HG03159 (cell line): ENCODE results near the gene GRAMD1C.
"Not testable (repeated sequence)": the region's sequence is repeated elsewhere in the genome, so short reads cannot be mapped to it uniquely, and the experiment has no call there.

Experiments
- ATAC-seq: cut with Tn5 transposase; IDR thresholded peaks from one replicate; pipeline ENCODE4 v1.9.1; 2021; ENCODE audit warnings: mild to moderate bottlenecking, moderate library complexity; ENCODE audit not compliant: unreplicated experiment

The GRAMD1C gene

DNA sequence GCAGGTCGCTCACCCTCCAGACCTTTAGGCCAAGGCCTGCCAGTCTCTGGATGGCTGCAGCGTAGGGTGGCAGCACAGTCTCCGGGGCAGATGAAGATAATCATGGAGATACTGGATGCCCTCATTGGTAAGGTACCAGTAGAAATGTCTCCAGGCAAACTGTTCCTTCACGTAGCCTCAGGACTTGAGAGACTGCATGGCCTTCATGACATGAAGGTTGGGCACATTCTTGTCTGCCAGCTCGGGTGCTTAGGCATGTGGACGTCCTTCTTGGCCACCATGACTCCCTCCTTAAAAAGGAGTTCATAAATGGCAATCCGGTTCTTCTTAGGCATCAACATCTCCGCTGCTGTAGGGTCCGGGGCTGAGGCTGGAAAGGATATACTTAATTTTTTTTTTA, 11.8 kb downstream of the GRAMD1C start:
- ATAC-seq, result not testable (repeated sequence)

DNA sequence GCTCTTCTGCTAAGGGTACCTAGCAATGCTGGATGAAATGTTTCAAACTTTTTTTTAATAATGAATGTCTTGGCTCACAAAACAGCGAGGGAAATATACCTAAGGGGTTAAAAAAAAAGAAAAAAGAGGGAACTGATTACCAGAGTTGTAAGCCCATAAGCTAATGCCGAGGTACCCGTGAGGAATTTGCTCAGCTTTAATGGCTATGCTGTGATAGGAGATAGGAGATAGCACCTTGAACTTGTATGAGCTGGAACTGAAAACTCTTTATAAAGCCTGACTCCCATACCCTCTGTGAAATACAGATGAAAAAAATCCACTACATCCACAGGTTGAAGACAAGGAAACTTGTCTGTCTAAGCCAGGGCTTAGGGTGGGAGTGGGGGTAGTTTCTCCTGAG, 13.9 kb downstream of the GRAMD1C start:
- ATAC-seq, result no peak

DNA sequence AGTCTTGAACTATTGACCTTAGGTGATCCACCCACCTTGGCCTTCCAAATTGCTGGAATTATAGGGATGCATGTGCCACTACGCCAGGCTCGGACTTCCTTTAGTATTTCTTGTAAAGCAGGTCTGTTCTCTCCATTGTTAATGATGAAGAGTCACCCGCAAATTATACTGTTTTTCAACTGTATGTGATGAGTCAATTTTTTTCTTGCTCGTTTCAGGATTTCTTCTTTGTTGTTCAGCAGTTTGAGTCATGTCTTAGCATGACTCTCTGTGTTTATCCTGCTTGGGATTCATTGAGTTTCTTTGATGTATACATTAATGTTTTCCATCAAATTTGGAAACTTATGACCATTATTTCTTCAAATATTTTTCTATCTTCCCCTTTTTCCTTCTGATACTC, 28.9 kb downstream of the GRAMD1C start:
- no peak for ATAC-seq

DNA sequence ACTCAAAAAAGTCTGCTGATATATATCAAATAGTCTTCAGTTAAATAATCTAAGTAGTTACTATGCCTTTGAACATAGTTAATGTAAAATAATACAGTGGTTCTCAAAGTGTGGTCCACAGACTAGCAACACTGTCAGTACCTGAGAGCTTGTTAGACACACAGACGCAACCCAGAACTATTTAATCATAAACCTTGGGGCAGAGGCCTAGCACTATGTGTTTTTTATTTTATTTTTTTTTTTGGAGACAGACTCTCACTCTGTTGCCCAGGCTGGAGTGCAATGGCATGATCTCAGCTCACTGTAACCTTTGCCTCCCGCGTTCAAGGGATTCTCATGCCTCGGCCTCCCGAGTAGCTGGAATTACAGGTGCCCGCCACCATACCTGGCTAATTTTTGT, 34.7 kb downstream of the GRAMD1C start:
- no peak for ATAC-seq

DNA sequence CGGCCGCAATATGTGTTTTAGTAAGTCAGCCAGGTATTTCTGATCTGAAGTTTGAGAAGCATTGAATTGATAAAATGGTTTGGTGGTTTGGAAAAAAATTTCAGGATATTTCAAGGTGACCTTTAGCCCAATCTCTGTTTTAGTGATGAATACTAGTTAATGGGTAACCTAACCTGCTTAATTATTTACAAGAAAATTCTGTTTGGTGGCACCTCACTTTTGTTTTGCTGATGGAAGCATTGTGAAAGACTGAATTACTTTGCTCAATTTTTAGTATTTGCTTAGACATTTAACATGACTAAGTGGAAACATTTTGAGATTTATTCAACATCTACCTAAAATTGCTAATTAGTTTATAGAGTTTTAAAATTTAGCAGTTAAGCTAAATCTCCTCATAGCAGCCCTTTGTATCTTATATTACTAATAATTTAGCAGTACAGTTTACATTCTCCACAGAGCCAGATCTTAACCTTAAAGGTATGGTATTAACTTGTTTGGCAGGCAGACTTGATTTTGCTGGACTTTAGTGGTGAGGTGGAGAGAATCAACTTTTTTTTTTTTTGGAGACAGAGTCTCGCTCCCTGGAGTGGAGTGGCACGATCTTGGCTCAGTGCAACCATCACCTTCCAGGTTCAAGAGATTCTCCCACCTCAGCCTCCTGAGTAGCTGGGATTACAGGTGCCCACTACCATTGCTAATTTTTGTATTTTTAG, 35.4 kb downstream of the GRAMD1C start:
- ATAC-seq, result no peak

DNA sequence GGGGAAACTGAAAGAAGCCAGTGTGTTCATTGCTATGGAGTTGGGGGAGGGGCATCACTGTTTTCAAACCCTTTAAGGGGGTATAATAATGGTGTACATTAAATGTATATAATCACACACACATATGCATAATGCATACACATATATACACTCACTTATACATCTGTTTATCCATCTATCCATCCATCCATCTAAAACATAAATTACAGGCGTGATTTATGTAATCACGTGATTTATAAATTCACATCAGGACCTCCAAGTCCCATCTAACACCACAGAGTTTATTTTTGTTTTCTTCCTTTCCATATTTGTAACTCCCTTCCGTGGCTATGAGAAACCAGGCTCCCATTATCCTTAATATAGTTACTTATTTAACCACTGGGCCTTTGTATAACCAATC, 39.8 kb downstream of the GRAMD1C start:
- ATAC-seq, result no peak

DNA sequence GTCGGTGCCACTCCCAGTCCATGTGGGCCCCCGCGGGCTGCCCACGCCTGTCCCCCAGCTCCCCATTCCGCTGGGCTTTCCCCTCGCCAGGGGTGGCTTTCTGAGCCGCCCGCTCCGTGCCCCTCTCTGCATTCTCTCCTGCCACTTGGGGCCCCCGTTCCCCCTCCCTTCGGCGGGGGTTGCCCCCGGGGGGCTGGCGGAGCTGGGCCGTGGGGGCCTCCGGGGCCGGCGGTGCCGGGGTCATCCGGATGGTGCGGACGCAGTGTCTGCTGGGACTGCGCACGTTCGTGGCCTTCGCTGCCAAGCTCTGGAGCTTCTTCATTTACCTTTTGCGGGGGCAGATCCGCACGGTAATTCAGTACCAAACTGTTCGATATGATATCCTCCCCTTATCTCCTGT, 46.5 kb downstream of the GRAMD1C start:
- no peak for ATAC-seq

DNA sequence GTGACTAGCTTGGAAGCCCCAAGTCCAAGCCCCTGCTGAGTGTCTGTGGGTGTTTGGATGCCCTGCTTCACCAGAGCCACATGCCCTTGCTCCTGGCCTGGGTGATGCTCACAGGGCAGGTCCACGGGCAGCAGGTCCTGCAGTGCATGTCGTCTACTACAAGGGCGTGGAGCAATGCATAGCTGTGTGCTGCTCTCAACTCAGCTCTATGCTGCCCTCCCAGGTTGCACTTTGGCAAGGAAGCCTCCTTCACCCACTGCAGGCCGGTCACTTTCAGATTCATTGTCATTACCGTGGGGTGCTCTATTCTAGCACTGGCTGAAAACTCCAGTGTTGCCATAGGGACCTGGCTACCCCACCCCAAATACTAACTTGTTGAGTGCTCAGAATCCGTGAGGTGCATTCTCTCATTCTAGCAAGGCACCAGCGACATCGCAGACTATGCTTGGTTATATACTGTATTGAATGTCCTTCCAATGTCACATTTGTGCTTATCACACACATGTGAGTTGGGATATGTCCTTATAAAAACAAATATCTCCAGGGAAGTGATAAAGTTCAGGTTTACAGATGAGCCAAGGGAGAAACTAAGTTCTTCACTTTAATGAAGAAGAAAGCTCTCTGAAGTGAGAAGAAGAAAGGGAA, 51.8 kb downstream of the GRAMD1C start:
- no peak for ATAC-seq

DNA sequence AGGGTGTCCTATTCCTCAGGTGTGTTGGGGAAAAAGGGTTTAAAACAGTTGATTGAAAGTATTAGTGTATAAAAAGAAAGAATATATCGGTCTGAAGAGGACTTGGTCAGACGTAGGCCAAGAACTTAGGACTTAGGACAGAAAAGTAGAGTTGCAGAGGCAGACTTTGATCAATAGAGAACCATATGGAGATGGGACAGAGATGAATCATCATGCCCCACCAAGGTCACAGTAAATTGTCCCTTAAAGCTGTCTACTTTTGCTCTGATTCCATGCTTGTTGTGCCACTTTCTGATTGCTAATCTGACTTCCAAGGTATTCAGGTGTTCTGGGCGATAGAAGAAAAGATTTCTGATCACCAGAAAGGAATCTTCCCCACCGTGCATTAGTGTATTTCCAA, 56.3 kb downstream of the GRAMD1C start:
- ATAC-seq, result no peak

DNA sequence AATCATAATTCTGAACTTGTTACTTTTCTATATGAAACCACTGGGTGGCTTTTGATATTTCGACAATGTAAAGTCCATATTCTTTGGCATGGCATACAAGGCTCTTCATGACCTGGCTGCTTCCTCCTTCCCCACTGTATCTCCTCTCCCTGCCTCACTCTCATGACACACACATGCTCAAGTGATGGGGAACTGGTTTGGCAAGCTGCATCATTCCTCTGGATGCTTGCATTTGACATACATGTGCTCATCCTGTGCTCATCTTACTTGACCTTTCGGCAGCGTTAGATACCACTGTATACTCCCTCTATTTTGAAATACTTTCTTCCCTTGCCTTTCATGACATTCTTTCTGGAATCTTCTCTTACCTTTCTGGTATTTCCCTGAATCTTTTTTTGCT, 57.4 kb downstream of the GRAMD1C start:
- ATAC-seq, result no peak

DNA sequence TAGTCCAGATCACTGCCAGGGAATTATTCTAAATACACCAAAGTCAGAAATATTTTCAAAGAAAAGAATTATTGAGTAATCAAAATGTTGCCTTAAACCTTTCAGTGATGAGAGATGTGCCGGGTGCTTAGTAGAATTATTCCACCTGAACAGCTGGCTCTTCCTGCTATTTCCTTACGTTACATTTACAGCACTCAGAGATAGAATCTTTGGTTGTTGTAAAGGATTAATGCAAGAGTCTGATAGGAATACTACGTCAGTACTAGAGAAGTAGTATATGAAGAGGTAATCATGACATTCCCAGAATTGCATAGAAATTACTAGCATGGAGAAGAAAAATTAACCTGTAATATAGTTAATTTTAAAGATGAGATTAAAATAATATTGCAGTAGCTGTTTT, 58.3 kb downstream of the GRAMD1C start:
- ATAC-seq, result no peak

DNA sequence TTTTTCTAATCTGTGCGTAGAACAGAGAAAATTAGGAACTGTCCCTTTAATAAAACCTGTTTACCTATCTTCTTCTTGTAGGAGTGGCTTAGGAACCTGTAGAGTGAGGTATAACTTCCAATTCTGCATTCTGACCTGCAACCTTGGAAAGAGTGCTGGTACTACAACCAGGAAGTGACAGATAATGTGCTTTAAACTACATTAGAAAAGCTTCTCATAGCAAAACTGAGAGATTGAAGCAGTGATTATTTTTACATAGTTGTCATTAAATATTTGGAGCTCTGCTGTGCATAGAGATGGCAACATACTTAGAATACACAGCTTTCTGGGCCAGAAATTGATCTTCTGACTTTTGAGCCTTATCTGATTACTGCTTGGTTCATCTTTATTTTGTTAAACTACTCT, 58.8 kb downstream of the GRAMD1C start:
- ATAC-seq, result no peak

DNA sequence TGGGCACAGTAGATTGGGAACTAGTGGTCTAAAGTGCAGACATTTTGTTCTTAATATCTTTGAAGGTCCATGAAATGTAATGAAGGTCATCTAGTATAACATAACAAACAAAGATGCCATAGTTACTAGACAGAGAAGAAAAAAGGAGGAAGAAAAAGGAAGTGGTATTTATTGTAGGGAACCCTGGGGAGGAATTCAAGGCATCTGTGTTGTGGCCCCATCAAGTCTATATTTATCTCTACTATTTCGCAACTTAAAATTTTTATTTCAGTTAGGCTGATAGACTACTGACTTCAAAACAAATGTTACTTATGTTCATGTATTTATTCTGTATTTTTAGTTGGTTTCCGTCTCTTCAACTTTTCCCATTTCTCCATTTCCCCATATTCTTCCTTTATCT, 60.3 kb downstream of the GRAMD1C start:
- ATAC-seq, result no peak

DNA sequence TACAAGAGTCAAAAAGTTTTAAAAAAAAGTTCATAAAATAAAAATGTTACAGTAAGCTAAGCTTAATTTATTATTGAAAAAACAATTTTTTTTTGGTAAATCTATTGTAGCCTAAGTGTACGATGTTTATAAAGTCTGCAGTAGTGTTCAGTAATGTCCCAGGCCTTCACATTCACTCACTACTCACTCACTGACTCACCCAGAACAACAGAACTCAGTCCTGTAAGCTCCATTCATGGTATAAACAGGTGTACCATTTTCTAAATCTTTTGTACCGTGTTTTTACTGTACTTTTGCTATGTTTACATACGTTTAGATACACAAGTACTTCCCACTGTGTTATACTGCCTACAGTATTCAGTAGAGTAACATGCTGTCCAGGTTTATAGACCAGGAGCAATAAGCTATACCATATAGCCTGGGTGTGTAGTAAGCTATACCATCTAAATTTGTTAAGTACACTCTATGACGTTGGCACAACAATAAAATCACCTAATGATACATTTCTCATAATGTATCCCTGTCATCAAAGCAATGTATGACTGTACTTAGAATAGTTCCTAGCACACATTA, 68.1 kb downstream of the GRAMD1C start:
- ATAC-seq, result no peak

DNA sequence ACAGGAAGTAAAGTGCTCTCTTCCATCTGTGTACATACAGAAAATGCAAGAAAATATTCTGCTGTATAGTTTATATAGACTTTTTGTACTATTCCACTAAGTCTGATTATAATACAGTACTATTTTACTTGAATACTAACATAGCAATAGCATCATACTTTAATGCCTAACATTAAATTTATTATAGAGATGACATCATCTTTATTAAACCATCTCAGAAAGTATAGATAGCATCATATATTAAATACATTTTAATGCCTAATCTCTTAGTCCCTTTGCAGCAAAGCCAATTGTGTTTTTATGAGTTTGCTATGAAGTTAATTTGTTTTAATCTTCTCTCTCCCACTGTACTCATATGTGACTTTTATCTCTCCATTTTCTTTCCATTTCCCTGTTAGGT, 69.5 kb downstream of the GRAMD1C start:
- ATAC-seq, result no peak

DNA sequence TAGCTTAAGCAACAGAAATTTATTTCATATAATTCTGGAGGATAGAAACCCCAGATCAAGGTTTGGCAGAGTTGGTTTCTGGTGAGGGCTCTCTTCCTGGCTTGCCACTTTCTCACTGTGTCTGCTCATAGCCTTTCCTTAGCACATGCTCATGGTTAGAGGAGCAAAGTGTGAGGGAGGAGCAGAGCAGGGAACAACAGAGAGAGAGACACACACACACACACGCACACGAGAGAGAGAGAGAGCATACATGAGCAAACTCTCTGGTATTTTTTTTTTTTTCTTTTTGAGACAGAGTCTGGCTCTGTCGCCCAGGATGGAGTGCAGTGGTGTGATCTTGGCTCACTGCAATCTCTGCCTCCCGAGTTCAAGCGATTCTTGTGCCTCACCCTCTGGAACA, 72.4 kb downstream of the GRAMD1C start:
- ATAC-seq, result no peak

DNA sequence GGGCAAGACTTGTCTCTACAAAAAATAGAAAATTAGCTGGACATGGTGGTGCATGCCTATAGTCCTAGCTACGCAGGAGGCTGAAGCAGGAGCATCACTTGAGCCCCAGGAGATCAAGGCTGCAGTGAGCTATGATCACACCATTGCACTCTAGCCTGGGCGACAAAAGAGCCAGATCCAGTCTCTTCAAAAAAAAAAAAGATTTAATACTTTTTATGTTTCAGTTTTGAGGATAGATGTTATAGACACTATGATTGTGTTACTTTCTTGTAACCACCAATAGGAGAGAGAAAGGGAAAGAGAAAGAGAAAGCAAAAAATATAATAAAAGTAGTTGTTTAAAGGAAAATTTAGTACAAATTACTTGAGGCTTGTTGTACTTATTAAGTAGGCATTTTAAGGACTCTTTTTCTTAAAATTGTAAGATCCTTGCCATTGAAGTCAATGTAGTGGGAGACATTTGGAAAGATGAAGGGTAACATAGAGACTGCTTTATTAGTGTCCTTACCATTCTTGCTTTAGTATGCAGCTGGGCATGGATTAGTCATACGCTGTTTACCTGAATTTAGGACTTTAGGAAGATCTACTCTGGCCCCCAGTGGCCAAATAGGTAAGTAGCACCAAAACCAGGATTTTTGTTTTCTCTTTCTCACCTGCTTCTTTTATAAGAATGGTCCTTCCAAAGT, 74.1 kb downstream of the GRAMD1C start:
- peak; percentile 95 for ATAC-seq

DNA sequence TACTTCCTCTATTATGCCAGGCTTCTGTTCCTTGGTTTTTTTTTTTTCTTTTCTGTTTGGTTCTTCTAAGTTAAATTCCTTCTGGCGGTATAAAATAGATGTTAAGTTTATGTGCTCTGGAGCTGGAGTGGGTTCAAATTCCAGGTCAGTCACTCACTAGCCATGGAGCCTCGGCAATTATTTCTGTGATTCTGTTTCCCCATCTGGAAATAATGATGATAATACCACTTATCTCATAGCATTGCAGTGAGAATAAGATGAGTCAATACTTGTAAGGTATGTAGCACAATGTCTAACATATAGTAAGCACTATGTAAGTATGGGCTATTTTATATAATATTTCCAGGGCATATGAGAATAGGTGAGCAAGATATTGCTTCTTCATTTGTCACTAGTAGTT, 76.1 kb downstream of the GRAMD1C start:
- no peak for ATAC-seq

DNA sequence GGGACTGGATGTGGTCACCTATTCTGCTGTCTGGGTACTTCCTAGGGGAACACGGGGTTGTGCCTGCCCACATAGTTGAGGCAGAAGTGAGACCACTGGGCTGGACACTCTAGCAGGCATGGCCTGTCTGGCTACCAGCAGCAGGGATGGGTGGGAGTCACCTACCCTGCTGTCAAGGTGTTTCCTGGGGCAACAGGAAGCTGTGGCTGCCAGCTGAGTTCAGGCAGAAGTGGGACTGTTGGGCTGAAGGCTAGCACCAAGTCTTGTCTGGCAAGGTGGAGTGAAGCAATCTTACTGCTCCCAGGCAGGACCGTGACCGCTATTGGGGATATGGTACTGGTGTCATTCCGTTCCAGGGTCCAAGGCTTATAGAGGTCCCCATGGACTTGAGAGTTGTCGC, 89.0 kb downstream of the GRAMD1C start:
- ATAC-seq, result no peak

DNA sequence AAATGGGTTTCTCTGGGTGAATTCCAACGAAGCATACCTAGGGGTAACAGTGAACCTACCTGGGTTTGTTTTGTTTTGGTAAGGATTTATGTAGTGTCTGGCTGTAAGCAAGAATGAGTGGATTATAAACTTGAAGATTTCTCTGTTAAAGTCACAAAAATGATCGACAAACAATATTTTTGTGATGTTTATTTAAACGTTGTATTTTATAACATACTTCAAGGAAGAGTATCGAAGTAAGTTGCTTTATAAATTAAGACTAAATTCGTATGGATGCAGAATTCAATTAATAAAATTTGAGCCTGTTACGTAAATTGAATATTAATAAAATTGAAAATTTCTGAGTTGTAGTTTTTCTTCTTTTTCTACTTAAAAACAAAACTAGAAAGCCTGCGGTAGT, 108.2 kb downstream of the GRAMD1C start:
- ATAC-seq, result no peak

DNA sequence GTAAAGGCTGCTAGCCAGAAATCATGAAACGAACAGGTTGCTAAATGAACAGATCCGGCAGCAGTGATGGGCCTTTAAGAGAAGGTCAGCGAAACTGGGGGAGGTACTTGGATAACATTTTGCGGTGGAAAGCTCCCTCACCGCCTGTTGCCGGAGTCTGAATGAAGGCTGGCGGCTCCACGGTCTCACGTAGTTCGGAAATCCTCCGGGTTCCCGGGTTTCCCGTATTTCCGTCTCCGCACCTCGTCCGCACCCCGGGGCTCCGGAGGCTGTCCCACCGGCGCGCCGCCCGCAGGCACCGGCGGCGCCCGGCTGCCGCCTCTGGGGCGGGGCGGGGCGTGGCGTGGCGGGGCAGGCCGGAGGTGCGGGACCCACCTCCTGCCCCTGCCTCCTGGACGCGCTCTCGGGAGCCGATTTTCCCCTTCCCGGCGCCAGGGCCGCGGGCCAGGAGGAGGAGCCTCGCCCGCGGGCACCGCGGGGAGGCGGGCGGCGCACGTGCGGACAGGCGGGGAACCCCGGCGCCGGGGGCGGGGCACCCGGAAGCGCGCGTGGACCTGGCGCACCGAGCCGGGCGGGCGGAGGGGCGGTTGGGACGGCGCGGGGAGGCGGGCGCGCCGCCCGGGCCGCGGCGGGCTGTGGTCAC, 108.9 kb downstream of the GRAMD1C start, which contains the start of gene ZDHHC23:
Gene ZDHHC23, plus strand, starts transcription at position 642 of the 643 bp plus-strand sequence. CDS start 790 bp downstream, outside the sequence.
- ATAC-seq, result peak; percentile 74
